Breast epithelium (tissue), 3 donors: ENCODE data around the gene S1PR4.

ENCODE experiments used
- POLR2A ChIP-seq: fragments of 450-650 bp; IDR thresholded peaks from one replicate; pipeline ENCODE4 v1.6.1; 2016; ENCODE audit warnings: antibody characterized with exemption, mild to moderate bottlenecking, moderate library complexity
- TF ChIP-seq, protein P1 (sequence below), 3 donors: fragments of 450-650 bp; IDR thresholded peaks; one replicate each; pipeline ENCODE4 v1.5.1; 2016 to 2017; ENCODE audit warnings: antibody characterized with exemption in 3 of 3, mild to moderate bottlenecking in 3 of 3, moderate library complexity in 3 of 3

DNA sequence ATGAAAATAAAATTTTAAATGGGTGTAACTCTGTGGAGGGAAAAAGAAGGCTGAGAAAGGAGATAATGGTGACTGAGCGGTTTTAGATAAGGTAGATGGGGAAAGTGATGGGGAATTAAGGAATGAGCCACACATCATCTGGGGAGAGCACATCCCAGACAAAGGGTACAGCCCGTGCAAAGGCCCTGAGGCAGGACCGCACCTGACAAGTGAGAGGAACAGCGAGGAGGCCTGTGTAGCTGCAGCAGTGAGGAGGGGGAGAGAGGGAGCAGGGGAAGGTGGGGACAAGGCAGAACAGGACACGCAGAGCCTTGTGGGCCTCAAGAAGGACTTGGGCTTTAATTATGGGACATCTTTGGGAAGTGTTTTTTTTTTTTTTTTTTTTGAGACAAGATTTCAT lies 44.1 kb downstream of the S1PR4 start:
- TF ChIP-seq, protein P1, sequence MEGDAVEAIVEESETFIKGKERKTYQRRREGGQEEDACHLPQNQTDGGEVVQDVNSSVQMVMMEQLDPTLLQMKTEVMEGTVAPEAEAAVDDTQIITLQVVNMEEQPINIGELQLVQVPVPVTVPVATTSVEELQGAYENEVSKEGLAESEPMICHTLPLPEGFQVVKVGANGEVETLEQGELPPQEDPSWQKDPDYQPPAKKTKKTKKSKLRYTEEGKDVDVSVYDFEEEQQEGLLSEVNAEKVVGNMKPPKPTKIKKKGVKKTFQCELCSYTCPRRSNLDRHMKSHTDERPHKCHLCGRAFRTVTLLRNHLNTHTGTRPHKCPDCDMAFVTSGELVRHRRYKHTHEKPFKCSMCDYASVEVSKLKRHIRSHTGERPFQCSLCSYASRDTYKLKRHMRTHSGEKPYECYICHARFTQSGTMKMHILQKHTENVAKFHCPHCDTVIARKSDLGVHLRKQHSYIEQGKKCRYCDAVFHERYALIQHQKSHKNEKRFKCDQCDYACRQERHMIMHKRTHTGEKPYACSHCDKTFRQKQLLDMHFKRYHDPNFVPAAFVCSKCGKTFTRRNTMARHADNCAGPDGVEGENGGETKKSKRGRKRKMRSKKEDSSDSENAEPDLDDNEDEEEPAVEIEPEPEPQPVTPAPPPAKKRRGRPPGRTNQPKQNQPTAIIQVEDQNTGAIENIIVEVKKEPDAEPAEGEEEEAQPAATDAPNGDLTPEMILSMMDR (IDR thresholded peaks at IDR 0.05): no peak
- no peak for TF ChIP-seq POLR2A
